GM18498 (cell line): ENCODE results near the gene PKNOX2.
A peak's percentile ranks its signal among the peaks of the same experiment; 100 is the strongest.

Experiments used
- ATAC-seq: cut with Tn5 transposase; IDR thresholded peaks from one replicate; pipeline ENCODE4 v1.9.1; 2021; ENCODE audit warnings: mild to moderate bottlenecking, moderate library complexity; ENCODE audit not compliant: unreplicated experiment

PKNOX2 gene

GRCh38 chr11:125154378-125155099 is 10.0 kb upstream of the PKNOX2 start:
- no peak for ATAC-seq

- ATAC-seq, result no peak
Observed at GRCh38 chr11:125155100-125155444, 9.5 kb upstream of the PKNOX2 start.

GRCh38 chr11:125155767-125156166 is 8.8 kb upstream of the PKNOX2 start:
- no peak for ATAC-seq

- ATAC-seq, result no peak
Observed at GRCh38 chr11:125156346-125157117, 8.0 kb upstream of the PKNOX2 start.

- ATAC-seq, result no peak
Observed at GRCh38 chr11:125157118-125157733, 7.3 kb upstream of the PKNOX2 start.

GRCh38 chr11:125157953-125158680 is 6.4 kb upstream of the PKNOX2 start:
- no peak for ATAC-seq

- ATAC-seq, result no peak
Observed at GRCh38 chr11:125162743-125163142, 1.8 kb upstream of the PKNOX2 start.

GRCh38 chr11:125163431-125164063 is 1.0 kb upstream of the PKNOX2 start:
- ATAC-seq, result no peak

GRCh38 chr11:125164091-125164421 is 495 bp upstream of the PKNOX2 start:
- no peak for ATAC-seq

- peak; percentile 31 for ATAC-seq
Observed at GRCh38 chr11:125165111-125165842, 726 bp downstream of the PKNOX2 start.

GRCh38 chr11:125165843-125166763 is 1.6 kb downstream of the PKNOX2 start:
- no peak for ATAC-seq

GRCh38 chr11:125166764-125167291 is 2.3 kb downstream of the PKNOX2 start:
- no peak for ATAC-seq

GRCh38 chr11:125167292-125167953 is 2.9 kb downstream of the PKNOX2 start:
- ATAC-seq, result no peak

GRCh38 chr11:125167954-125168835 is 3.6 kb downstream of the PKNOX2 start:
- no peak for ATAC-seq

GRCh38 chr11:125168918-125169456 is 4.4 kb downstream of the PKNOX2 start:
- ATAC-seq, result no peak

- no peak for ATAC-seq
Observed at GRCh38 chr11:125170001-125170509, 5.5 kb downstream of the PKNOX2 start.

GRCh38 chr11:125170510-125171031 is 6.0 kb downstream of the PKNOX2 start:
- ATAC-seq, result no peak
